Calu3 (cell line): Measurements from ENCODE around the gene MAP10. TPM values are rescaled to one million over a fixed set of nuclear protein-coding genes. Genes with fewer than 3 reads are reported as not detected.
A peak's percentile ranks its signal among the peaks of the same experiment; 100 is the strongest.

ENCODE experiments used
- BruUV-seq: library from RNA; stranded (reverse); fragments of 400-500 nt; replicated peaks from 2 replicates; lab custom pipeline; 2021; lab: Mats Ljungman, UMichigan
- CTCF ChIA-PET: fragments of 300-600 bp; sonication (Branson Sonifier 250); formaldehyde crosslinking; loops from one replicate; lab custom pipeline; 2022; ENCODE audit warnings: antibody characterized with exemption; lab: Charles Lee
- DNase-seq: peaks from one replicate; pipeline ENCODE4 v3.0.0; 2022
- H3K27ac Mint-ChIP-seq: one replicate; pipeline ENCODE4 v1.8.0; 2022; ENCODE audit warnings: mixed read lengths; ENCODE audit not compliant: unreplicated experiment
- H3K27me3 Mint-ChIP-seq: one replicate; pipeline ENCODE4 v1.8.0; 2022; ENCODE audit warnings: mixed read lengths; ENCODE audit not compliant: unreplicated experiment
- H3K36me3 Mint-ChIP-seq: one replicate; pipeline ENCODE4 v1.8.0; 2022; ENCODE audit warnings: mild to moderate bottlenecking, moderate library complexity, mixed read lengths; ENCODE audit not compliant: insufficient read depth, unreplicated experiment
- H3K4me1 Mint-ChIP-seq: one replicate; pipeline ENCODE4 v1.8.0; 2022; ENCODE audit warnings: mild to moderate bottlenecking, low read depth, mixed read lengths; ENCODE audit not compliant: unreplicated experiment
- H3K4me3 Mint-ChIP-seq: one replicate; pipeline ENCODE4 v1.8.0; 2022; ENCODE audit warnings: mild to moderate bottlenecking, low read depth, moderate library complexity, mixed read lengths; ENCODE audit not compliant: unreplicated experiment
- H3K9me3 Mint-ChIP-seq: one replicate; pipeline ENCODE4 v1.8.0; 2022; ENCODE audit warnings: low read depth, mixed read lengths; ENCODE audit not compliant: unreplicated experiment
- CTCF ChIP-seq: fragments of 200-600 bp; IDR thresholded peaks from one replicate; pipeline ENCODE4 v1.8.0; 2022; ENCODE audit warnings: antibody characterized with exemption; ENCODE audit not compliant: unreplicated experiment
- intact Hi-C: fragments of 100-400 bp; cut with micrococcal nuclease; formaldehyde crosslinking; loops from one replicate; pipeline ENCODE4 v1.10.0; 2022; ENCODE audit not compliant: unreplicated experiment
- total RNA-seq: library from RNA; stranded (reverse); gene quantifications from 2 replicates; pipeline ENCODE4 v1.2.3, GENCODE V29; 2022

Gene MAP10
- total RNA-seq, 1 experiment from 2014 or later = 1.5 TPM

DNA sequence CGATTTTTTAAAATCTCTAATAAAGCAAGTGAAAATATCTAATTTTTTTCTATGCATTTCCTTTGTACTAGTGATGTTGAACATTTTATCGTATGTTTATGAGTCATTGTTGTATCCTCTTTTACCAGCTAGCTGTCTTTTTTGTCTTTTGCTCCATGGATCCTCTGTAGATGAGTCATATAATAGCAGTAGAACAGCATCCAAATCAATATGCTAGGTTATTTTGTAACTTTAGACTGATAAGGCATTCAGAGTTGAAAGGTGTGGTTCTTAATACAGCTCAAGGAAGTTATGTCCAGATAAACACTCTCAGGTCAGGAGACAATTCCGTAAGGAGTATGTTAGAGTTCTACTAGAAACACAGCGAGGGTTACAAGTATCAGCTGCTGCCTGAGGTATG, 31.9 kb downstream of the MAP10 start:
- H3K4me1 Mint-ChIP-seq = peaks cover 18% of the 10 kb centered on the region
- H3K36me3 Mint-ChIP-seq = no peaks in the 10 kb centered on the region
- peaks cover 2% of the 10 kb centered on the region for H3K9me3 Mint-ChIP-seq
- no peak for DNase-seq
- no peak for TF ChIP-seq CTCF
- H3K27me3 Mint-ChIP-seq = peaks cover 25% of the 10 kb centered on the region
- intact Hi-C loops = no loop called here
- no peak overlapping the region for H3K27ac Mint-ChIP-seq
- CTCF ChIA-PET = interaction anchor here (0.5 to 1.0 kb wide), 2 partner anchors 9 to 14 kb away, joined by 3 read pairs; no protein-coding TSS in a partner anchor
- H3K4me3 Mint-ChIP-seq = no peak overlapping the region
- BruUV-seq = no TSS peak

DNA sequence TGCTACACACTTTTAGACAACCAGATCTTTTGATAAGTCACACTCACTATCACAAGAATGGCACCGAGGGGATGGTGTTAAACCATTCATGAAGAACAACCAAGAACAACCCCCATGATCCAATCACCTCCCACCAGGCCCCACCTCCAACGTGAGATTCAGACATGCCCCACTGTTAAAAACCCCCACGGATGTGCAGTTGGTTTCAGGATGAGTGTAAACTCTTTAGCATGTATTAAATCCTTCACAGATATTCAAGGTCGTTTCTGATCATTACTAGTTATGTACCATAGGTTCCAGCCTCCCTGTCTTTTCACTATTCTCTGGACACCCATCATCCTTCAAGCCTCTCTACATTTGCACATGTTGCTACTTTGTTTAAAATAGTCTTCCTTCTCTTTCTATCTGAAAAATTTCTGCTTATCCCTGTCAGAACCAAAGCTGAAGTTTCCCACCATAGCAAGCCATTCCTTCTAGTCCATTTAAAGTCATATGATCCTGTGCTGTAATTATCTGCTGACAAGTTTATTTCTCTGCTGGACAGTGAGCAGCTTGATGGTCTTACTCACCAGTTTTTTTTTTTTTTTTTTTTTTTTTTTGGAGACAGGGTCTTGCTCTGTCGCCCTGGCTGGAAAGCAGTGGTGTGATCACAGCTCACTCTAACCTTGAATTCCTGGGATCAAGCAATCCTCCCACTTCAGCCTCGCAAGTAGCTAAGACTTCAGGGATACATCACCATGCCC, 36.8 kb downstream of the MAP10 start:
- H3K27ac Mint-ChIP-seq = no peak overlapping the region
- CTCF ChIA-PET = interaction anchor here (0.6 to 0.7 kb wide), 2 partner anchors 17 to 47 kb away, joined by 3 read pairs; no protein-coding TSS in a partner anchor
- intact Hi-C loops = no loop called here

GRCh38 chr1:232844791-232845190, 39.6 kb downstream of the MAP10 start:
- Mint-ChIP-seq H3K4me1 (peaks cover 10% of the 10 kb centered on the region), H3K9me3 (peaks cover 3% of the 10 kb centered on the region), H3K4me3 (no peak overlapping the region), H3K36me3 (no peaks in the 10 kb centered on the region), H3K27ac (no peak overlapping the region), H3K27me3 (no peaks in the 10 kb centered on the region)
- intact Hi-C loops = no loop called here
- CTCF ChIA-PET = interaction anchor here (0.7 to 1.6 kb wide), 2 partner anchors 8 to 293 kb away, joined by 3 read pairs; no protein-coding TSS in a partner anchor
- BruUV-seq = no TSS peak
- peak; percentile 34 for DNase-seq
- TF ChIP-seq CTCF = no peak

More for the DNA sequence above, 36.8 kb downstream of the MAP10 start:
- DNase-seq = no peak
- H3K27me3 Mint-ChIP-seq = no peaks in the 10 kb centered on the region
- peaks cover 19% of the 10 kb centered on the region for H3K4me1 Mint-ChIP-seq
- peaks cover 3% of the 10 kb centered on the region for H3K9me3 Mint-ChIP-seq
- TF ChIP-seq CTCF = no peak
- H3K36me3 Mint-ChIP-seq = no peaks in the 10 kb centered on the region
- no TSS peak for BruUV-seq
- no peak overlapping the region for H3K4me3 Mint-ChIP-seq

DNA sequence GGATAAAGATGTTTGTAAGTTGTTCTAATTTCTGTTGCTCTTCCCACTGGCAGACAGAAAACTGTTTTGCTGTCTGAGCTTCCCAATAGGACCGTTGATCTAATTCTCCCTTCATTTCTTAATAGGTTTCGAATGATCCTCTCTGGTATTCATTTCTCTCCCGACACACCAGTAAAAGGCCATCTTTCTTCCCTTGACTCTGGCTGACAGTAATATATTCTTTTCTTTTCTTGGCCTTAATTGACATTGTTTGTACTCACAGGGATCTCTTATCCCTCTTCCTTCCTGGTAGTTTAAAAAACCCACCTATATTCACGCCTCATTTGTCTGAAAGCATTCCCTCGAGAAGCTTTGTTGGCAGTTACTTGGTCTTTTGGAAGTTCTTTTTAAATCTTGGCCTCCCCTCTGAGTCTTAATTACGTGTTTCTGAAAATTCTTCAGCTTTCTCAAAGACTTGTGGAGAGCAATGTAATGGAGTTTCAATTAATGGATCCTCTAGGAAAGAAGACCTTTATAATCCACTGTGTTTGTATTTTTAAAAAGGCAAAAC, 40.3 kb downstream of the MAP10 start:
- H3K4me3 Mint-ChIP-seq = no peak overlapping the region
- intact Hi-C loops = no loop called here
- TF ChIP-seq CTCF = no peak
- H3K27ac Mint-ChIP-seq = no peak overlapping the region
- no peaks in the 10 kb centered on the region for H3K27me3 Mint-ChIP-seq
- peaks cover 3% of the 10 kb centered on the region for H3K9me3 Mint-ChIP-seq
- DNase-seq = no peak
- H3K4me1 Mint-ChIP-seq = peaks cover 10% of the 10 kb centered on the region
- BruUV-seq = no TSS peak
- no peaks in the 10 kb centered on the region for H3K36me3 Mint-ChIP-seq
- CTCF ChIA-PET = interaction anchor here (0.6 to 1.6 kb wide), 2 partner anchors 8 to 801 kb away, joined by 3 read pairs; no protein-coding TSS in a partner anchor
